Common myeloid progenitor, CD34-positive (primary cell): Measurements from ENCODE around the gene KAT14. TPM values are rescaled to one million over a fixed set of nuclear protein-coding genes. Genes with fewer than 3 reads are reported as not detected.
"Not testable (repeated sequence)": the region's sequence is repeated elsewhere in the genome, so short reads cannot be mapped to it uniquely, and the experiment has no call there.

Experiments
- CTCF ChIA-PET: fragments of 350-600 bp; sonication (Branson Sonifier 250); formaldehyde crosslinking; loops from one replicate; lab custom pipeline; 2021; ENCODE audit warnings: antibody characterized with exemption; lab: Charles Lee
- POLR2A ChIA-PET: fragments of 350-600 bp; sonication (Branson Sonifier 250); formaldehyde crosslinking; loops from one replicate; lab custom pipeline; 2021; ENCODE audit warnings: antibody characterized with exemption; lab: Charles Lee
- DNase-seq, 3 donors: peaks; one replicate each; pipeline versions ENCODE4 v3.0.0 to v3.0.0-alpha.2; 2013
- H3K27ac ChIP-seq, 2 experiments: 1 replicate in 1 of 2; 2 replicates in 1 of 2; pipeline ENCODE4 v1.7.0; 2013; ENCODE audit warnings: inconsistent platforms in 2 of 2, low read length in 2 of 2, mild to moderate bottlenecking in 2 of 2, low read depth in 1 of 2, moderate library complexity in 1 of 2; ENCODE audit not compliant: severe bottlenecking in 2 of 2, insufficient read depth in 1 of 2, poor library complexity in 1 of 2
- H3K27me3 ChIP-seq, 5 experiments: replicated peaks in 2 of 5; 1 replicate in 3 of 5; 2 replicates in 2 of 5; pipeline versions ENCODE4 v1.6.1 to v1.7.0; 2013; ENCODE audit warnings: low read length in 4 of 5, mild to moderate bottlenecking in 2 of 5, moderate library complexity in 2 of 5, inconsistent platforms in 1 of 5; ENCODE audit not compliant: insufficient read depth in 5 of 5, control insufficient read depth in 4 of 5
- H3K36me3 ChIP-seq, 4 experiments: 1 replicate in 2 of 4; 2 replicates in 2 of 4; pipeline versions ENCODE4 v1.6.1 to v1.7.0; 2013; ENCODE audit warnings: low read length in 3 of 4, control low read depth in 1 of 4, mild to moderate bottlenecking in 1 of 4; ENCODE audit not compliant: control insufficient read depth in 4 of 4, insufficient read depth in 4 of 4
- H3K4me1 ChIP-seq, 4 experiments: 1 replicate in 3 of 4; 2 replicates in 1 of 4; pipeline versions ENCODE4 v1.6.1 to v1.7.1; 2013; ENCODE audit warnings: low read length in 3 of 4, mild to moderate bottlenecking in 3 of 4, control low read depth in 1 of 4, inconsistent platforms in 1 of 4, moderate library complexity in 1 of 4; ENCODE audit not compliant: control insufficient read depth in 4 of 4, insufficient read depth in 4 of 4; ENCODE audit errors: control extremely low read depth in 1 of 4
- H3K4me3 ChIP-seq, 7 experiments: 1 replicate in 4 of 7; 2 replicates in 3 of 7; pipeline versions ENCODE4 v1.5.1 to v1.7.0; 2013; ENCODE audit warnings: mild to moderate bottlenecking in 7 of 7, low read length in 6 of 7, moderate library complexity in 6 of 7, inconsistent platforms in 2 of 7, low read depth in 2 of 7, control low read depth in 1 of 7; ENCODE audit not compliant: insufficient read depth in 4 of 7, control insufficient read depth in 1 of 7; ENCODE audit errors: extremely low read depth in 1 of 7
- H3K9me3 ChIP-seq, 5 experiments: 1 replicate in 4 of 5; 2 replicates in 1 of 5; pipeline versions ENCODE4 v1.6.1 to v1.7.1; 2013; ENCODE audit warnings: low read length in 4 of 5, mild to moderate bottlenecking in 2 of 5, inconsistent platforms in 1 of 5, low read depth in 1 of 5, moderate library complexity in 1 of 5; ENCODE audit not compliant: control insufficient read depth in 4 of 5, insufficient read depth in 2 of 5; ENCODE audit errors: control extremely low read depth in 1 of 5
- WGBS: methylation state at CpG from one replicate; pipeline ENCODE4 v1.1.5; 2013; ENCODE audit not compliant: insufficient coverage; 5-methylcytosine and 5-hydroxymethylcytosine counted together
- polyA plus RNA-seq: library from polyadenylated mRNA; unstranded; fragments of 120-200 nt; gene quantifications from one replicate; pipeline ENCODE4 v1.2.1, GENCODE V29; 2013

Gene KAT14, protein sequence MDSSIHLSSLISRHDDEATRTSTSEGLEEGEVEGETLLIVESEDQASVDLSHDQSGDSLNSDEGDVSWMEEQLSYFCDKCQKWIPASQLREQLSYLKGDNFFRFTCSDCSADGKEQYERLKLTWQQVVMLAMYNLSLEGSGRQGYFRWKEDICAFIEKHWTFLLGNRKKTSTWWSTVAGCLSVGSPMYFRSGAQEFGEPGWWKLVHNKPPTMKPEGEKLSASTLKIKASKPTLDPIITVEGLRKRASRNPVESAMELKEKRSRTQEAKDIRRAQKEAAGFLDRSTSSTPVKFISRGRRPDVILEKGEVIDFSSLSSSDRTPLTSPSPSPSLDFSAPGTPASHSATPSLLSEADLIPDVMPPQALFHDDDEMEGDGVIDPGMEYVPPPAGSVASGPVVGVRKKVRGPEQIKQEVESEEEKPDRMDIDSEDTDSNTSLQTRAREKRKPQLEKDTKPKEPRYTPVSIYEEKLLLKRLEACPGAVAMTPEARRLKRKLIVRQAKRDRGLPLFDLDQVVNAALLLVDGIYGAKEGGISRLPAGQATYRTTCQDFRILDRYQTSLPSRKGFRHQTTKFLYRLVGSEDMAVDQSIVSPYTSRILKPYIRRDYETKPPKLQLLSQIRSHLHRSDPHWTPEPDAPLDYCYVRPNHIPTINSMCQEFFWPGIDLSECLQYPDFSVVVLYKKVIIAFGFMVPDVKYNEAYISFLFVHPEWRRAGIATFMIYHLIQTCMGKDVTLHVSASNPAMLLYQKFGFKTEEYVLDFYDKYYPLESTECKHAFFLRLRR
- polyA plus RNA-seq: 12.8 TPM

DNA sequence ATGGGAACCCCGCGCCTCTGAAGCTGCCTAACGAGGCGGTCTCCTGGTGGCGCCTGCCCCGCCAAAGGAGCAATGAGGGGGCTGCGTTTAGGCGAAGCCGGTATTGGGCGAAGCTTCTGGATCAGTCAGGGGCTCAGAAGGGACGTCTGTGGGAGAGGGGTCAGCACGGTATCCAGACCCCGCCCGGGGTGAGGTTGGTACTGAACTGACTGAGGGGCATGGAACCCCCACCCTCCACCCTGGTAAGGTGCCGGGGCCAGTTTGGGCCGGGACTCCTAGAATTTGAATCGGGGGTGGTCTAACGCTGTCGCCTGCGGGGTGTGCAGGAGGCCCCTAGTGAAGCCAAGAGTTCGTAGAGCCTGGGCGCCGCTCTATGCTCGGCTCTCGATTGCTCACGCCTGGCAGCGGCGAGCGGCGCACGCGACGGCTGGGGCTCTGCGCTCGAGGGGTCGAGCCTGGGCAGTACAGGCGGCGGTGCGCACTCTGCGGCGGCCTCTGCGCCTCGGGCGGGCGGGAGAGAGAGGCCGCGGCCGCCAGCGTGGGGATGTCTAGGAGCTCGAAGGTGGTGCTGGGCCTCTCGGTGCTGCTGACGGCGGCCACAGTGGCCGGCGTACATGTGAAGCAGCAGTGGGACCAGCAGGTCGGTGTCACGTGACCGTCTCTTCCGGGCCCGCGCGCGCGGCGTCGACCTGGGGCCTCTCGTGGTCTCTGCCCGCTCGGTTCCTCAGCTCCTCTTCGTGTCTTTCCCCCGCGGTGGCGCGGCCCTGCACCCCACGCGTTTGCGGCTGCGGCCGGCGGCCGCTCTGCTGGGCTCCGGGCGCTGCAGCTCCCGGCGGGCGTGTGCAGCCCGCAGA is at the start of gene KAT14, which contains the start of gene PET117:
Gene KAT14 (plus strand): TSS at position 452 of the 854 bp plus-strand sequence. CDS start 4,798 bp downstream, outside the sequence.
Gene PET117 (plus strand): TSS at position 452 of the 854 bp plus-strand sequence. CDS start 93 bp downstream, at position 545.
- peak; percentile 95 to 98 (median 98) for DNase-seq
- H3K27me3 ChIP-seq: no peaks in the 10 kb centered on the region
- under 1% methylated on average over 70 of the region's 87 CpGs for whole genome bisulfite sequencing
- H3K36me3 ChIP-seq: peaks cover 2 to 7% (median 4%) of the 10 kb centered on the region in 4 experiments
- peaks cover 11 to 30% (median 20%) of the 10 kb centered on the region in 4 experiments for H3K4me1 ChIP-seq
- ChIA-PET POLR2A (no interaction called here), CTCF (interaction anchor here (1.2 kb wide), 1 partner anchor 80 kb away, joined by 4 read pairs; the partner anchor contains the start of gene OVOL2)
- no peaks in the 10 kb centered on the region for H3K9me3 ChIP-seq
- peak within 1 kb of the TSS; percentile 75 to 86 for H3K27ac ChIP-seq
- peak within 1 kb of the TSS; percentile 69 to 93 (median 88) for H3K4me3 ChIP-seq

DNA sequence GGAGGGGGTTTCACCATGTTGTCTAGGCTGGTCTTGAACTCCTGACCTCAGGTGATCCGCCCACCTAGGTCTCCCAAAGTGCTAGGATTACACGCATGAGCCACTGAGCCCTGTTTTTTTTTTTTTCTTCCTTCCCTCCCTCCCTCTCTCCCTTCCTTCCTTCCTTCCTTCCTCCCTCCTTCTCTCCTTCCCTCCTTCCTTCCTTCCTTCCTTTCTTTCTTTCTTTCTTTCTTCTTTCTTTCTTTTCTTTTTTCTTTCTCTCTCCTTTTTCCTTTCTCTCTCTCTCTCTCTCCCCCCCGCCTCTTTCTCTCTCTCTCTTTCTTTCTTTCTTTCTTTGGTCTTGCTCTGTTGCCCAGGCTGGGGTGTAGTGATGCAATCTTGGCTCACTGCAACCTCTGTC is 49.4 kb upstream of the KAT14 start:
- 86% methylated on average over 3 of the region's 3 CpGs for WGBS
- CTCF ChIA-PET, POLR2A ChIA-PET: not testable (repeated sequence)

DNA sequence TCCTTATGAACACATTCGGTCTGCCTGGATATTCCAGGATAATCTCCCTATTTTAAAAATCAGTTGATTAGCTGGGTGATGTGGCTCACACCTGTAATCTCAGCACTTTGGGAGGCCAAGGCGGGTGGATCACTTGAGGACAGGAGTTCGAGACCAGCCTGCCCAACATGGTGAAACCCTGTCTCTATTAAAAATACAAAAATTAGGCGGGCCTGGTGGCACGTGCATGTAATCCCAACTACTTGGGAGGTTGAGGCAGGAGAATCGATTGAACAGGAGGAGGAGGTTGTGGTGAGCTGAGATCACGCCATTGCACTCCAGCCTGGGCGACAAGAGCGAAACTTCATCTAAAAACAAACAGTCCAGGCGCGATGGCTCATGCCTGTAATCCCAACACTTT is 48.8 kb upstream of the KAT14 start:
- H3K36me3 ChIP-seq, DNase-seq, H3K27me3 ChIP-seq, H3K4me1 ChIP-seq, POLR2A ChIA-PET, H3K27ac ChIP-seq, H3K9me3 ChIP-seq, H3K4me3 ChIP-seq, CTCF ChIA-PET: not testable (repeated sequence)
- 97% methylated on average over 9 of the region's 11 CpGs for WGBS

More for the DNA sequence above, 49.4 kb upstream of the KAT14 start:
- not testable (repeated sequence) for H3K27me3 ChIP-seq, H3K27ac ChIP-seq, H3K4me3 ChIP-seq, H3K9me3 ChIP-seq, DNase-seq, H3K4me1 ChIP-seq, H3K36me3 ChIP-seq

DNA sequence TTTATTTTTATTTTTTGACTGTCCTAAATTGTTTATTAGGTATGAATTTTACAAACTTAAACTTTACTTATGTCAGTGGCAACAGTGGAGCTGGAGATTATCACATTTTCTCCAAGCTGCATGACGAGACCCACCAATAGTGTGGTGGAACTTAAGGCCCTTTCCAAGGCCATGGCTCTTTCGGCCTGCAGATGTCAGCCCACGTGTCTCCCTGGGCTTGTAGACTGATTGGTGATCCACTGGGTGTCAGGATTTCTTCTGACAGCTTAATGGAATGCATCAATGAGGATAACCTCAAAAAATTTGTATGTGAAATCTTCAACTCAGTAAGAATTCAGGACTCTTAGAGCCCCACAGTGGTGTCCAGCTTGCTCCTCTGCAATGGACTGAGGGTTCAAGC is 47.6 kb upstream of the KAT14 start:
- Histone ChIP-seq H3K9me3 (no peaks in the 10 kb centered on the region), H3K27ac (no peak overlapping the region), H3K27me3 (peaks cover 0 to 3% (median 2%) of the 10 kb centered on the region in 5 experiments), H3K36me3 (no peaks in the 10 kb centered on the region), H3K4me3 (no peak overlapping the region), H3K4me1 (no peaks in the 10 kb centered on the region)
- no peak for DNase-seq
- CTCF ChIA-PET: no interaction called here
- WGBS: 75% methylated on average over 3 of the region's 3 CpGs
- POLR2A ChIA-PET: no interaction called here

DNA sequence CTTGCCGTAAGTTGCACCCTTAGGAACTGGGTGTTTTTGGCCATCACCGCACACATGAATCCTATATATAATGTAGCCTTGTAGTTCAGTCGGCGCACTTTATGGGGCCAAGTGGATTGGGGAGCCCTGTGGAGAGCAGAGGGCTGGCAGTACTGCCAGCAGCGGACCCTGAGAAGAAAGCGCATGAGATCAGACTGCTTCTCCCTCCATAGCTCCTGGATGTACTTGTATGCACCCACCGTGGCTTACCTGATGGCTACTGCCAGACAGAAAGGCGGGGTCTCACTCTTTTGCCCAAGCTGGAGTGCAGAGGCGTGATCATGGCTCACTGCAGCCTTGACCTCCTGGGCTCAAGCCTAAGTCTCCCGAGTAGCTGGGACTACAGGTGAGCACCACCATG is 47.2 kb upstream of the KAT14 start:
- no peak for DNase-seq
- H3K36me3 ChIP-seq: no peaks in the 10 kb centered on the region
- WGBS: 98% methylated on average over 10 of the region's 10 CpGs
- ChIA-PET CTCF (no interaction called here), POLR2A (no interaction called here)
- H3K27me3 ChIP-seq: peaks cover 0 to 3% (median 2%) of the 10 kb centered on the region in 5 experiments
- H3K4me1 ChIP-seq: no peaks in the 10 kb centered on the region
- no peak overlapping the region for H3K27ac ChIP-seq
- H3K9me3 ChIP-seq: no peaks in the 10 kb centered on the region
- no peak overlapping the region for H3K4me3 ChIP-seq

DNA sequence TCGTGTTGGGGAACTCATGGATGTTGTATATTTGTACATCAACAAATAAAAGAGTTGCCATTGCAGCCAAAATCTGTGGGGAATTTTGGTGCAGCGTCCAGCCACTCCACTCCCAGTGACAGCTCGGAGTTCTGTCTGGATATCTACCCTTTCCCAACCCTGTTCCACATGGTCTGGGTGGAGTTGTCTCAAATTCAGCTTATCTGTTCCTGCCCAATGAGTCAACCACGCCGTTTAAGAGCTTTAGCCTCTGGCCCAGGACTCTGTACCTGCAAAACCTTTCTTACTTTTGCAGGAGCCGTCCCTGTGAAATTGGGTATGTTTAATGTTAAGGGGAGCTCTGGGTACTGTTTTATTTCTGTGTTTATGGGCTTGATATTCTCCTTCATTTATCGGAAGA is 46.0 kb upstream of the KAT14 start:
- POLR2A ChIA-PET: no interaction called here
- WGBS: 90% methylated on average over 3 of the region's 7 CpGs

More for the DNA sequence above, 46.0 kb upstream of the KAT14 start:
- DNase-seq: no peak
- Histone ChIP-seq H3K27me3 (peaks cover 0 to 3% (median 2%) of the 10 kb centered on the region in 5 experiments), H3K36me3 (no peaks in the 10 kb centered on the region), H3K4me1 (no peaks in the 10 kb centered on the region), H3K9me3 (no peaks in the 10 kb centered on the region), H3K4me3 (no peak overlapping the region), H3K27ac (no peak overlapping the region)
- CTCF ChIA-PET: no interaction called here
